Suppressor macrophage treated with lipopolysaccharide for 1 hour (primary cell): ENCODE results near the gene ELFN1.
"Not testable (repeated sequence)": the region's sequence is repeated elsewhere in the genome, so short reads cannot be mapped to it uniquely, and the experiment has no call there.

Experiments
- DNase-seq, 3 donors: peaks; one replicate each; pipeline ENCODE4 v3.0.0-alpha.2; 2020 to 2022

The ELFN1 gene

GRCh38 chr7:1762238-1762945, 92.3 kb downstream of the ELFN1 start:
- DNase-seq, result no peak

- DNase-seq, result no peak
Measured at GRCh38 chr7:1763033-1763432, 93.0 kb downstream of the ELFN1 start.

GRCh38 chr7:1763911-1764310, 93.8 kb downstream of the ELFN1 start:
- not testable (repeated sequence) for DNase-seq

GRCh38 chr7:1765336-1765735, 95.3 kb downstream of the ELFN1 start:
- DNase-seq, result no peak

GRCh38 chr7:1767524-1767923, 97.4 kb downstream of the ELFN1 start:
- DNase-seq, result peak in 1 of 3 donors; percentile 9

GRCh38 chr7:1768832-1769231, 98.8 kb downstream of the ELFN1 start:
- peak in 1 of 3 donors; percentile 8 for DNase-seq

- DNase-seq, result no peak
Measured at GRCh38 chr7:1769286-1770200, 99.5 kb downstream of the ELFN1 start.

GRCh38 chr7:1770331-1770730, 100.3 kb downstream of the ELFN1 start:
- no peak for DNase-seq

GRCh38 chr7:1775389-1775788, 105.3 kb downstream of the ELFN1 start:
- DNase-seq, result no peak

GRCh38 chr7:1777122-1777521, 107.0 kb downstream of the ELFN1 start:
- no peak for DNase-seq

GRCh38 chr7:1779445-1779844, 109.4 kb downstream of the ELFN1 start:
- DNase-seq, result no peak

- no peak for DNase-seq
Measured at GRCh38 chr7:1781369-1781768, 111.3 kb downstream of the ELFN1 start.

GRCh38 chr7:1785839-1786238, 115.8 kb downstream of the ELFN1 start:
- no peak for DNase-seq

GRCh38 chr7:1787241-1787640, 117.2 kb downstream of the ELFN1 start:
- DNase-seq, result no peak

GRCh38 chr7:1787681-1788235, 117.7 kb downstream of the ELFN1 start:
- DNase-seq, result no peak

GRCh38 chr7:1794888-1795542, 124.9 kb downstream of the ELFN1 start:
- peak in 1 of 3 donors; percentile 20 for DNase-seq
